GM23248 (cell line): Measurements from ENCODE around the gene RABGAP1L.

Experiments
- EZH2 ChIP-seq: fragments of 200-600 bp; sonication (generic); IDR thresholded peaks from 2 replicates; pipeline ENCODE4 v1.6.1; 2018; ENCODE audit warnings: antibody characterized with exemption, mild to moderate bottlenecking; ENCODE audit not compliant: insufficient read depth, poor library complexity, severe bottlenecking
- EZH2phosphoT487 ChIP-seq: fragments of 200-600 bp; sonication (generic); IDR thresholded peaks from 2 replicates; pipeline ENCODE4 v1.6.1; 2018; ENCODE audit warnings: antibody characterized with exemption, moderate library complexity, mild to moderate bottlenecking, low read depth; ENCODE audit not compliant: insufficient read depth

- TF ChIP-seq EZH2phosphoT487 (no peak), EZH2 (no peak)
Observed at GRCh38 chr1:174417921-174418320, 258.6 kb downstream of the RABGAP1L start.
